Stimulated activated CD8-positive, alpha-beta memory T cell treated with anti-CD3 and anti-CD28 coated beads, Interleukin-15, amount 100 ng/mL, for 1 hour (primary cell): ENCODE measurements around the gene GAPDHS.

Source experiments
- DNase-seq: peaks from one replicate; pipeline ENCODE4 v3.0.0-alpha.2; 2020; ENCODE audit warnings: low read depth

GAPDHS gene

DNA sequence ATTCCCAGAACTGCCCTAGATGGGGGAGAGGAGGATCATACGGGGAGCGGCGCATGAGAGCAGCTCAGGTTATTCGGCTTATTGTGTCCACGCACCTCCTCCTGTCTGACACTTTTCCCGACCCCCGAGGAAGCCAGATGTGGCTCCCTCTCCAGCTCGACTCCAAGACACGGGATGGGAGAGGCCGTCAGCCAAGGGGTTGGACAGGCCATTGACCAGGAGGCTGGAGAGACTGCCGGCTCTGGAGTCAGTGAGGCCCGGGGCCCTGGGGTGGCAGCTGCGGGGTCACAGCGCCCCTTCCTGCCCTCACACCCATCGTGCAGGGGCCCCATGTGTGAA, 22.7 kb upstream of the GAPDHS start:
- DNase-seq = no peak

DNA sequence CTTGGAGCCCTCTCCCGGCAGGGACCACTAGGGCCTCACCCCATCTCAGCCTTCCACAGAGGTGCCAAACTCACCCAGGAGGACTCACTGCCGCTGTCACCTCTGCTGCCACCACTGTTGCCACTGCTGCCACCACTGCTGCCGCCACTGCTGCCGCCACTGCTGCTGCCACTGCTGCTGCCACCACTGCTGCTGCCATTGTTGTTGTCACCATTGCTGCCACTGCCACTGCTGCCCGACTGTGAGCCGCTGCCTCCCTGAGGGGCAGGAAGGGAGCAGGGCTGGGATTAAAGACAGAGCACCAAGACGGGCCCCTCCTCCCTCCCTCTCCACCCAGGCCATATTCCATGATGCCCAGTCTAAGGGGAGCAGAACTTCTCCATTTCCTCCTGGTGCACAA, 21.9 kb upstream of the GAPDHS start:
- DNase-seq = no peak

DNA sequence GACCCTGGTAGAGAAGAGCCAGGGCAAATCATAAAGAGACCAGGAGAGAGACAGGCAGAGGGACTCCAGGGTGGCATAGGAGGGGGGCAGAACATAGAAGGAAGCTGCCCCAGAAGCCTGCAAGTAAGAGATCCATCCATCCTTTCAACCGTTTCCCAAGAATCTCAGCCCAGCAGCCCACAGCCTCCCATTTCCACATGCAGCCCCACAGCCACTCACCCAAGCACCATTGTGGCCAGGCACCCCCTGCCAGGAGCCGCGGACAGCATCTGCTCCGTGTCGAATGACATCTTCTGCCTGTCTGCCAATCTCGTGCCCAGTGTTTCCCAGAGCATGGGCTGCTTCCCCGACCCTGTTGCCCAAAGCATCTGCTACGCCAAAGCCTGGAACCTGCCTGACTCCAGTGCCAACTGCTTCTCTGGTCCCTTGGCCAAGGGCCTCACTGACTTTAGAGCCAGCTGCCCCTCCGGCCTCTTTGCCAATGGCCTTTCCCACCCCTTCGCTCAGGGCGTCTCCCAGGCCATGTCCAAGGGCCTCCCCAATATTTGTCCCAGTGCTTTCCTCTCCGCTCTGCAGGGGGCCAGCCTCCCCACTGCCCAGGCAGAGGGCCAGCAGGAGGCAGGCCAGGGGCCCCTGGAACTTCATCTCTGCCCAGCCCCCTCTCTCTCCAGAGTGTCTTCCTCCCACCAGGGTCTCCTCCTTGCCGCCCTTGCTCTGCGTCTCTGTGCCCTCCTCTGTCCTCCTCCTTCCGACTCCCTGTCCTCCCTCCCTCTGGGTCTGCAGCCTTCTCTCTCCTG, 20.2 kb upstream of the GAPDHS start:
- DNase-seq = no peak

DNA sequence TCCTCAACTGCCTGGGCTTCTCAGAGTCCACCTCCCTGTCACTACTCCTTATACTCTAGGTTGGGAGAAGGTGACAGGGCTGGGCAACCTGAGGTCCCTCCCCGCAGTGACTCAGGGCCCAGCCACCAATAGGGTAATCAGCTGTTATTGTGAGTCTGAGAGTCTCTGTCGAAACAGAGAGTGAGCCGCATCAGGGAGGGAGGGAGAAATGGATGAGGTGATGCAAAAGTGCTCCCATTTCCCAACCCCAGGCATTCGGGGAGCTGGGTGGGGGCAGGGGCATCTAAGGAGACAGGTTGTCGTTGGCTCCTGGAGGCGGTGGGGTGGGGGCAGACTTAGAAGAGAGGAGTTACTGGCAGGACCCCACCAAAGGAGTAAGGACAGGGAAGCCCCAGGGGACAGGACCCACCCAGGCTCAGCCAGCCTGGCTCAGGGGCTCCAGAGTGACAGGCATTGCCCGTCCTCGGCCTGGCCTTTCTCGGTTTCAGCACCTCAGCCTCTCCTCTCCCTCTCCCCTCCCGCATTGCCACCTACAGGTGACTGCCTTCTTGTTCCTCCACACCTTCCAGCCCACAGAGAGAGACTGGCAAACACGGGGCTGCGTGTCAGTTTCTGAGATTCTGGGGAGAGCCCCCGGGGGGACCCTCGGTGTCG, 19.5 kb upstream of the GAPDHS start, which contains the start of gene DMKN:
TSS of gene DMKN (minus strand) at position 22 of the 654 bp plus-strand sequence. CDS start 174 bp downstream, outside the sequence.
- no peak for DNase-seq

DNA sequence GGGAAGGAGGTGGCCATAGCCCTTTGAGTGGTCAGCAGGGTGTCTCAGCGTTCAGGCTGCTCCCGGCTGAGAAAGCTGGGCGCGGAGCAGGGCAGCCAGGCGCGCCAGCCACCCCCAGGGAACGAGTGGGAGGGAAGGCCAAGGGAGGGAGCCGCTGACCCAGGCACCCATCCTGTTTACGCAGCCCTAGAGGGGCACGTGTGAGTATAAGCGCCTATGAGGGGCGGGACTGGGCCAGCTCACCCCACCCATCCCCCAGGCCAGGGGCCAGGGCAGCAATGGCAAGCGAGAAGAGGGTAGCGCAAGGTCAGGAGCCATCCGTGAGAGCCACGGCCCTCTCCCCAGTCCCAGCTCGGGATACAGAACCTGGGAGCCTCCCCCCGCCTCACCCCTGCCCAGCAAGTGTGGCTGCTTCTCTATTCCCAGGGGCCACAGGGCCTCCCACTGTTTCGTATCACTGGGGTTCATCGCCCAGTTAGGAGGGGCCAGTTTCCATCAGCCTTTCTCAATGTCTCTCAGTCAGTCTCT, 18.9 kb upstream of the GAPDHS start:
- DNase-seq = no peak

DNA sequence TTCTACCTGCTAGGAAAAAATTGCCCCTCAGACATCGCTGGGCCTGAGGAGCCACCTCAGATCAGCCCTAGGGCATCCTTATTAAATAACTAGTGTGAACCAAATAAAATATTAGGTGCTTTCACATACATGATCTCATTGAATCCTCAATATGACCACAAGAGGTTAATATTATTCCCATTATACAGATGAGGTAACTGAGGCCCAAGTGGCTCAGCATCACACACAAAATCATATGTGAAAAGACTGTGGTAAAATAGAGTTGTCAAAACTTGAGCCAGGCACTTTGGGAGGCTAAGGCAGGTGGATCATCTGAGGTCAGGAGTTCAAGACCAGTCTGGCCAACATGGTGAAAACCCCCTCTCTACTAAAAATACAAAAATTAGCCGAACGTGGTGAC, 16.9 kb upstream of the GAPDHS start:
- DNase-seq = no peak

DNA sequence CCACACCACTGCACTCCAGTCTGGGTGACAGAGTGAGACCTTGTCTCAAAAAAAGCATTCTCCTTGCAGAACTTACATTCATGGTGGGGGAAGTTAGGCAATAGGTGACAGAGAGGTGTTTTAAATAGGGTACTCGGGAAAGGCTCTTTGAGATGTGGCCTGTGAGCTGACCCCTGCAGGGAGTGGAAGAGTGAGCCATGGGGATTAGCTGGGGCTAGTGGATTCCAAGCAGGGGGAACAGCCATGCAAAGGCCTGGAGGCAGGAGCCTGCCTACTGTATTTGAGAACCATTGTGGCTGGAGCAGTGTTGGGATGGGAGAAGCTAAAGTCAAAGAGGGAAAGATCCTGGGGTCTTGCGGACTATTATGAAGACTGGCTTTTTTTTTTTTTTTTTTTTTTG, 15.9 kb upstream of the GAPDHS start:
- no peak for DNase-seq

DNA sequence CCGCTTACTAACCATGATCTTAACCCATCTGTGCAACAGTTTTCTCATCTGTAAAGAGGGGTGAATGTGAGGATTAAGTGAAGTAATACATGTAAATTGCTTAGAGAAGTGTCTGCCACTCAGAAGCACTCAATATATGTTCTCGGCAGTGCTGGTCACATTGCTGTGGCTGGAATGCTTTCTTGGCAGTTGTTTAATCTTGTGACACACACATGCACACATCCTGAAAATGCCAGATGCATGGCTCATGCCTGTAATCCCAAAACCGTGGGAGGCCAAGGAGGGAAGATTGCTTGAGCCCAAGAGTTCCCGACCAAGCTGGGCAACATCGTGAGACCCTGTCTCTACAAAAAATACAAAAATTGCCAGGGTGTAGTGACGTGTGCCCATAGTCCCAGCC, 14.9 kb upstream of the GAPDHS start:
- DNase-seq = no peak

DNA sequence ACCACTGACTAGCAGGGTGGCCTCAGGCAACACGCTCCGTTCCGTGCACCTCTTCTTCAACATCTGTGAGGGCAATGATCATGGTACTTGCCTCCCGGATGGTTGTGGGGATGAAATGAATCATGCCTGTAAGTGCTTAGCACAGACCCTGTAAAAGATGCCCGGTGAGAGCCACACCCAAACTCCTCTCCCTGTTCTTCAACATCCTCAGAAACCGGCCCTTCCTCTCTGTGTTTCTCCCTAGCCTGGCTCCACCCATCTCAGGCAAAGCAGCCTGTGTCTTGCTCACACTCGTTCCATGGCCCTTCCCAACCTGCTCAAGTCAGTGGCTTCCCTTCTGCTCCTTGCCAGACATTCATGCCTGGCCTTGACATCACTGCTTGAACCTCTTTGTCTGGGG, 14.0 kb upstream of the GAPDHS start:
- no peak for DNase-seq

DNA sequence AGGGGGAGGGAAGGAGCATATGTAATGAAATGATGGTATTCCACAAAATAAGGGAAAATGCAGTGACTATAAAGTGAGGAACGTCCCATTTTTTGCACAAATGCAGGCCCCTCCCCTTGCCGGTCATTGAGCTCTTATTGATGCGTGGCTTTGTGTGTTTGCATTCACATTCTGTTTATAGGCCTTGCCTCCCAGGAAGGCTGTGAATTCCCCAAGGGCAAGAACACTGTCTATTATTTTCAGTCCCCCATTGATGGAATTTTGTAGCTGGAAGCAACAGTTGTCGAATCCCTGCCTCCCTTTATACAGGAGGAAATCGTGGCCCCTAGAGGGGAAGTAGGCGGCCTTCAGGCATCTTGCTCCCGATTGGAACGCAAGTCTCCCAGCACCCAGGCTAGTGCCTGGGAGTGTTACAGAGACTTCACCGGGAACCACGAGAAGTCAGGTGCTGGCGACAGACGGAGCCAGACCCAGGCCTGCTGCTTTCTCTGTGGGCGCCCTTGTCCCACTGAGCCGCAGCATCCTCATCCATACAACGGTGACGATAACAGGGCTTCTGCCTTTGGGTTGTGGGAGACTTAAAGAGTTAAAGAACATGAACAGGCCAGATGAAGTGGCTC, 12.0 kb upstream of the GAPDHS start:
- DNase-seq = no peak

DNA sequence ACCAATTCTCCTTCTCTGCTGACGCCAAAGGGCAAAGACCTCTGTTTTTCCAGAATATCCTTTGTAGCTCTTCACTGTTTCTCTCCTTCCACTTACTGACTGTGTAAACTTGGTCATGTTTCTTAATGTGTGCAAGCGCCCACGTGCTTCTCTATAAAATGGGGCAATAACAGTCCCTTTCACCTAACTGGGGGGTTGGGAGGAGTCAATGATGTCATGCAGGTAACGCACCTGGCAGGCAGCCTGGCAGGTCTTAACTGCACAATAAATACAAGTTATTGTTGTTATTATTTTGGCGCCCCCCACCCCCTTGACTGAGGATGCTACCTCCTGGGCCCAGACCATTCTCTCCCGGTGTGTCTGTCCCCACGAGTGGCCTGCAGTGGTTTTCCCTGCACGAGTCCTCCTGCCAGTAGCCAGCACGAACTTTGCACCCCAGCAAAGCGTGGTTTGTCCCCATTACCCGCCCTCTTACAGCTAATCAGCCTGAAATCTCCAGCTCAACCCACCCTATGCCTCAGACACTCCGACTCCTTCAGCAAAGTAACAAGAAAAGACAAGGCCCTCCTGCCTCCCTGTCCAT, 10.4 kb upstream of the GAPDHS start:
- DNase-seq = no peak

DNA sequence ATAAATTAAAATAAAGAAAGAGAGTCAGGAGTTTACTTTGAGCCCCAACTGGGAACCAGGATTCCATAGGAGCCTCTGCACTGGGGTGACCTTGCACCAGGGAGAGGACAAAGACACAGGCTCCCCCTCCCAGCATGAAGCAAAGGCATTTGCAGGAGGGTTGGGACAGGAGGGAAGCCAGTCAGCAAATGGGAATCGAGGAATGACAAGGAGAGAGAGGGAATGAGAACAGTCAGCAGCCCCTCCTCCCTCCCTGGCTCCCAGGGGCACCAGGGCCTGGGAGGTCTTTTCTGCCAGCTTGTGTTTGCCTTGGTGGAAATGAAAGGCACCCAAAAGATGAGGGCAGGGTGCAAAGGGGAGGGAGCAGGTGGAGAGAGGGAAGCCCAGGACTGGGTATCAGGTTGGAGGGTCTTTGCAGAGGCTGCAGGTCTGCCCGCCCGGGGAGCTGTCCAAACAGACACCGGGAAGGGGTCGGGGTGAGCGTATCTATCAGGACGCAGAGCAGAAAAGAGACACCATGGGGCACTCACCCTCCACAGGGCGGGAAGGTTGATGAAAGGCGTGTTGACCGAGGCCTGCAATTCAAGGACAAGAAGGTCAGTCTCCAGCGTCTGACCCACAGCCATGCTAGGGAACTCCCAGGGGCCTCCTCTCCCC, 8.9 kb upstream of the GAPDHS start:
- no peak for DNase-seq

DNA sequence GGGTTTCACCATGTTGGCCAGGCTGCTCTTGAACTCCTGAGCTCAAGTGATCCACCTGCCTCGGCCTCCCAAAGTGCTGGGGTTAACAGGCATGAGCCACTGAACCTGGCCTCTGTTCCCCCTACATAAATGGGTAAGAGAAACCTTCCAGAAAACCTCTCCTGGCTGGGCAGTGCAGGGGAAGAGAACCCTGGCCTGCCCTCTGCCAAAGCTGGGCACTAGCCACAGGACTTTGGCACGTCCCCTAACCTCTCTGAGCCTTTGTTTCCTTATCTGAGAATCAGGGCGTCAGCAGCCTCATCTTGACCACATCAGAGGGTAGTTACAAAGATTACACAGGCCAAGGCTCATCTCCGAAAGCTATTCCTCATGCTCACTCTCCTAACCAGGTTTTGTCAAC, 7.4 kb upstream of the GAPDHS start:
- no peak for DNase-seq

DNA sequence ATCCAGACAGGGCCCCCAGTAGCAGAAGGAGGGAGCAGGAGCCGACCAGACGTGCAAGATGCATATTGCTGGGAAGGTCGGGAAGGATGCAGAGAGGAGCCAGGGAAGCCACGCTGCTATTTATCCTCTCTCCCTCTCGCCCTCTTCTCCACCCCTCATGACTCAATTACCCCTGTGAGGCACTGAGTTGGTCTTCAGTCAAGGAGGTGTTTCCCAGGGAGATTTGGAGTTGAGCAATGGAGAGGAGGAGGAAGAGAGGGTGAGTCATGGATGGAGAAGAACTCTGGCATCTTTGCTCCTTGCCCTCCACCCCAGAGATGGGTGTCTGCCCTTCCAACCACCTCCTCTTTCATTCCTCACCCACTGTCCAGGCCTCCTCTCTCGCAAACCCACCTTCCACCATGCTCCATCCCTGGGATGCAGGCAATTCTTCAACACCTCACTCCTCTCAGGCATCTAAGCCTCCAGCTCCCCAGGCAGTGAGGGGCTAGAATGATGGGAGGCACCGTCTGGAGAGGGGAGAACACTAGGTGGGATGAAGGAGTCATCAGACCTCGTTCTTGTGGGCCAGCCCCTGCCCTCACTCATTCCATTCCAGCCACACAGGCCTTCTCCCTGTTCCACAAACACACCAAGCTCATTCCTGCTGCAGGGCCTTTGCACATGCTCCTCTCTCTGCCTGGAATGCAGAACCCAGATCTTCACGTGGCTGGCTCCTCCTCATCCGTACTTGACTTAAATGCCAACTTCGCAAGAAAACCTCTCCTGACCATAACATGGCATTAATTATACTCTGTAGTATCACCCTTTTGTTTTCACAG, 4.8 kb upstream of the GAPDHS start, which contains the start of gene SBSN:
TSS of gene SBSN (minus strand) at position 94 of the 821 bp plus-strand sequence. CDS start at position 64, 30 bp downstream.
- no peak for DNase-seq

DNA sequence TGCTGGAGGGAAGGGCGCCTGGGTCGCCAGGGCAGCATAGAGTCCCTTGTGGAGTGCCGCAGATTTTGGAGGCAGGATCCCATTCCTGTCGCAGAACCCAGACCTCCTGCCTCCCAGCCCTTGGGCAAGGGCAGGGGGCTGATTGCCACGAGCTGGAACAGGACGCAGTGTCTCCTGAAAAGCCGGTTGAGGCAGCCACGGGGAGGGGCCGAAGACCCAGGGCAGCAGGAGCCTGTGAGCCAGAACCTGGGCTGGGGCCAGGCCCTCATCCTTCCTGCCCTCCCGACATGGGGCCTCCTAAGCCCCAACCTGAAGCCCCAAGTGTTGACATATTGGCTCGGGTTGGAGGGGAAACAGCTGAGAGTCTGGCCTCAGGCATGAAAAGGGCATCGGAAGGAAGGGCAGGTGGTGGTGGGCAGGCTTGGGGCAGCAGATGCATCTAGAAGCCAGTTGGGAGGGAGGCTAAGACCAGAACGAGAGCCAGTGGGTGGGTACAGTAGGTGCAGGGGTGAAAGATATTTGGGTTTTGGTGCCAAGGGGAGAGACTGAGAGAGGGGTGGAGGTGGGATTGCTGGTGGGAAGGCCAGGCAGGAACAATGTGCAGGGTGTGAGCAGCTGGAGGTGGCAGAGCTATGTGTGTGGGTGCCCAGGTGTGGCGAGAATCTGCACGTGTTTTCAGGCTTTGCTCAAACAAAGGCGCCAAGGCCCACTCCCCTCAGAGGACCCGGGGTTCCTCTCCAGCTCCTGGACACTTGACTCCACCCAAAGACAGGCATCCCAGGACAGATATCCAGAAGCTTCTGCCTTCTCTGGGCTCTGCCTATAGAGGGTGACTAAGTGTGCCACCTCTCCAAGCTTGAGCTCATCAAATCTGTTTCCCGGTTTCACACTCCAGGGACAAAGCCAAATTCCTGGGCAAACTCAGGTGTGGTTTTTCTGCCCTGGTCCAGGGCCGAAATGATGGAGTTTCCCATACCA, 3.7 kb upstream of the GAPDHS start:
- no peak for DNase-seq

DNA sequence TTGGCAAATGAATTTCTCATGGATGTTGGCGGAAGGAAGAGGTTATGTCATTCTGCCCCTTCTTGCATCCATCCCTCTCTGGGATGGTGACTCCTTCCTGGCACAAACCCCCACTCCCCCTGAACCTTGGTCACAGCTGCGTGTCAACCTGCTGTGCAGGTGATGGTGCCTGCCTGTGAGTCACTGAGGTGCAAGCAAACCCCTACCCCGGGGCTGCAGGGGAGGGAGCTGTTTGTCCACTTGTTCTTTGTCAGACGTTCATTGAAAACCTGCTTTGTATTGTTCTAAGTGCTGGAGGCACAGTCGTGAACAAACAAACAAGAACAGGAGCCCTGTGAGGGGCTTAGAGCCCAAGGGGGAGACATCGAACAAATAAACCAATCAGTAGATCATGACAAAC, 2.0 kb upstream of the GAPDHS start:
- DNase-seq = no peak

DNA sequence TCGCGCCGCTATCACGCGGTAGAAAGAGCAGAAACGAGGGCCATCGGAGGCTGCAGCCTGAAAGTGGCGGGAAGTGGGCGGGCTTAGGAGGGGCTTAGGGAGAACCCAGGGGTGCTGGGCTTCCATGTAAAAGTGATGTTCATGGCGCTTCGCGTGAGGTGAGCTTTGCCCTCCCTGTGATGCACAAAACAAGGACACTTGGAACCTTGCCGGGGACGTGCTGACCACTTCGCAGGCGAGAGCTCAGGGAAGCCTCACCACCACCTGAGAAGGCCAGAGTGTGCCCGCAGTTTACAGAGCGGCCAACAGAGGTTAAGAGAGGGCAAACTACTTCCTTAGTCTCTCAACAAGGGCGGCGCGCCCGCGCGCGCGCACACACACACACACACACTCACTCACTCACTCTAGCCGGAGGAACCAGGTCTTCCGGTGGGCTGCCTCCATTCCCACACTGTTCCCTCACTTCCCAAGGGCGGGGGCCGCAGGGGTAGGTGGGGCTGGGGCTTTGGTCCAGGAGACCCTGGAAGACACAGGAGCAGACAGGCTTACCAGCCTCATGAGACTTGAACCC, 651 bp downstream of the GAPDHS start:
- no peak for DNase-seq

DNA sequence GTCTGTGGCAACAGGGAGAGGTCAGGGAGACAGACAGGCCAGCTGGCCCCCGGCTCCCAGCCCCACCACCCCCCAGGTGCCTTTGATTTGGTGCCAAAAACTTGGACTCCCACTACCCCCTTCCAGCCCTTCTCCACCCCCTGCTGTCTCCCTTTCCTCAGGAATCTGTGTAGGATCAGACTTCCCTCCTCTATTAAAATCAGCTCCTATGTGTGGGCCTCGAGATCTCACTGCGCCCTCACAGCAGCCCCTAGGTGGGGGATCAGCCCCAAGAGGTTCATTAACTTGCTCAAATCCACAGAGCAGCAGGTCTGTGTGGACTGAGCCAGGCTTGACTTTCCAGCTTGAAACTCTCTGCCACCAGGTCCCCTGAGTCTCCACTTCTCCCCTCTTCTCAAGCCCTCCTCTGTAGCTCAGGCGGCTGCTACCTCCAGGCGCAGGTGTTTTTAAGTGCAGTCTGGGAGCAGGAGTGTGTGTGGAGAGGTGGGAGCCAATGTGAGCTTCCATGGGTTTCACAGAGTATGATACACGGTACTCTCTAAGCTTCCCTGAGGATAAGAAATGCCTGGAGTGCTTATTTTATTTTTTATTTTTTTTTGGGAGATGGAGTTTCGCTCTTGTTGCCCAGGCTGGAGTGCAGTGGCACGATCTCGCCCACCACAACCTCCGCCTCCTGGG, 1.7 kb downstream of the GAPDHS start:
- DNase-seq = no peak

DNA sequence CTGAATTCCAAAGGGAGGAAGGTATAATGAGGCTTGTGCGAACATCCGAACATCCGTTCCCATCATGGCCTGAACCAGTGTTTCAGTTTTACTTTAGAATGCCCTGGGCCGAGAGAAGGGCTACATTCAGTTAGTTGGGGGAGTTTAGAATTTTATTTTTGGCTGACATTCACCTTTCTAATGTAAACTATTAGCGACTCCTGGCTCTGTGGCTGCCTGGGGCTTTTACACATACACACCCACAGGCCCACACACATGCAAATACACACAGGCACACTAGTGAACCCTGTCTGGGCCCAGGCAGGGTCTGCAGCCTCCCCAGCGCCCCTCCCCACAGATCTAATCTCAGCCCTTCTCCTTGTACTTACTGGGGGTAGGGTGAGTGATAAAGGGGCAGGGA, 6.1 kb downstream of the GAPDHS start:
- DNase-seq = no peak
